GM12878 (cell line): ENCODE results near the gene DENND4C. TPM values are rescaled to one million over a fixed set of nuclear protein-coding genes. Genes with fewer than 3 reads are reported as not detected.
A peak's percentile ranks its signal among the peaks of the same experiment; 100 is the strongest.

Experiments
- ATAC-seq: fragments of 200-7000 bp; cut with Tn5 transposase; 3 replicates; pipeline ENCODE4 v1.9.1; 2020; ENCODE audit warnings: mild to moderate bottlenecking, moderate library complexity
- BruUV-seq: library from RNA; stranded (reverse); fragments of 400-500 nt; replicated peaks from 2 replicates; lab custom pipeline; 2021; lab: Mats Ljungman, UMichigan
- CTCF ChIA-PET: fragments of 300-600 bp; sonication (Branson Sonifier 250); formaldehyde crosslinking; extraction: SDS; loops from one replicate; lab custom pipeline; 2021; ENCODE audit warnings: inconsistent platforms; lab: Yijun Ruan, JAX
- POLR2A ChIA-PET: fragments of 350-600 bp; formaldehyde crosslinking; extraction: SDS; loops from one replicate; lab custom pipeline; 2021; ENCODE audit warnings: inconsistent platforms; lab: Charles Lee
- RAD21 ChIA-PET: fragments of 300-600 bp; sonication (Branson Sonifier 250); formaldehyde crosslinking; loops from one replicate; lab custom pipeline; 2023; ENCODE audit warnings: antibody characterized with exemption; ENCODE audit not compliant: unreplicated experiment; lab: Charles Lee
- SMC1A ChIA-PET: fragments of 300-600 bp; sonication (Branson Sonifier 250); formaldehyde crosslinking; loops from one replicate; lab custom pipeline; 2023; ENCODE audit not compliant: unreplicated experiment, uncharacterized antibody; lab: Charles Lee
- DNase-seq: peaks from one replicate; pipeline ENCODE4 v3.0.0-alpha.2; 2011; ENCODE audit warnings: low read depth, low spot score
- FAIRE-seq: peaks from 3 replicates; lab custom pipeline; 2011; peaks lifted over from hg19 to GRCh38; lab: Jason Lieb, UNC
- H2AFZ ChIP-seq: 2 replicates; pipeline ENCODE4 v1.6.0; 2011; ENCODE audit warnings: low read depth, low read length, control low read depth; ENCODE audit not compliant: control insufficient read depth
- H3K27ac ChIP-seq: 2 replicates; pipeline ENCODE4 v1.5.1; 2011; ENCODE audit warnings: control low read depth; ENCODE audit not compliant: control insufficient read depth, insufficient read depth
- H3K27me3 ChIP-seq, 2 experiments: replicated peaks in 1 of 2; 2 replicates each; pipeline versions ENCODE4 v1.6.0 to v1.6.1; 2011; ENCODE audit warnings: low read length in 1 of 2; ENCODE audit not compliant: control insufficient read depth in 2 of 2, insufficient read depth in 2 of 2
- H3K36me3 ChIP-seq, 2 experiments: 2 replicates each; pipeline ENCODE4 v1.5.1; 2011; ENCODE audit warnings: low read length in 1 of 2; ENCODE audit not compliant: control insufficient read depth in 2 of 2, insufficient read depth in 2 of 2
- H3K4me1 ChIP-seq: 2 replicates; pipeline ENCODE4 v1.6.1; 2011; ENCODE audit warnings: mild to moderate bottlenecking, low read length, moderate library complexity, mixed read lengths; ENCODE audit not compliant: control insufficient read depth, insufficient read depth
- H3K4me2 ChIP-seq: 2 replicates; pipeline ENCODE4 v1.6.0; 2011; ENCODE audit warnings: control low read depth; ENCODE audit not compliant: control insufficient read depth, insufficient read depth
- H3K4me3 ChIP-seq: fragments of 200-600 bp; sonication (generic); 2 replicates; pipeline ENCODE4 v1.5.1; 2016
- H3K79me2 ChIP-seq: 2 replicates; pipeline ENCODE4 v1.6.0; 2011; ENCODE audit warnings: low read length; ENCODE audit not compliant: control insufficient read depth, insufficient read depth
- H3K9ac ChIP-seq: 2 replicates; pipeline ENCODE4 v1.8.0; 2011; ENCODE audit warnings: low read length, control low read depth, mixed read lengths; ENCODE audit not compliant: control insufficient read depth, insufficient read depth
- H3K9me3 ChIP-seq: replicated peaks from 3 replicates; pipeline ENCODE4 v1.5.1; 2011; ENCODE audit warnings: mild to moderate bottlenecking, low read length; ENCODE audit not compliant: control insufficient read depth, insufficient read depth
- H4K20me1 ChIP-seq: 2 replicates; pipeline ENCODE4 v1.6.0; 2011; ENCODE audit not compliant: control insufficient read depth, insufficient read depth
- BCLAF1 ChIP-seq: fragments of 450-650 bp; IDR thresholded peaks from 2 replicates; pipeline ENCODE4 v1.6.1; 2017; ENCODE audit warnings: antibody characterized with exemption, mild to moderate bottlenecking, moderate library complexity
- ZBTB40 ChIP-seq: fragments of 450-650 bp; IDR thresholded peaks from 2 replicates; pipeline ENCODE4 v1.6.1; 2016; ENCODE audit warnings: mild to moderate bottlenecking, moderate library complexity, borderline replicate concordance
- WGBS: methylation state at CpG from one replicate; pipeline ENCODE4 v1.1.6; 2016; ENCODE audit warnings: low lambda C conversion rate; ENCODE audit not compliant: insufficient replicate concordance, insufficient coverage; ENCODE audit errors: missing lambda C conversion rate; 5-methylcytosine and 5-hydroxymethylcytosine counted together
- in situ Hi-C: fragments of 300-500 bp; cut with MboI; formaldehyde crosslinking; loops from 9 replicates; pipeline ENCODE4 v1.14.3; 2018; ENCODE audit warnings: mixed read lengths
- intact Hi-C: fragments of 100-400 bp; cut with micrococcal nuclease; formaldehyde crosslinking; loops from one replicate; pipeline ENCODE4 v1.14.2; 2022; ENCODE audit not compliant: unreplicated experiment
- polyA plus RNA-seq, 11 experiments: library from polyadenylated mRNA; depleted of rRNA in 4 of 11; unstranded in 6 of 11; stranded (reverse) in 5 of 11; fragments of >200 nt; fragmentation: Nextera tagmentation in 4 of 11; fragmentation: Illumina TruSeq in 1 of 11; extraction: Ambion mirVana in 4 of 11; extraction: Trizol in 1 of 11; gene quantifications; 1 replicate in 1 of 11; 2 replicates in 10 of 11; pipeline versions ENCODE4 v1.2.1 to v1.2.3, GENCODE V29; 2011 to 2016; ENCODE audit warnings: inconsistent platforms in 2 of 11, missing spikeins in 2 of 11, low read depth in 1 of 11
- total RNA-seq, 4 experiments: library from RNA; depleted of rRNA in 3 of 4; stranded (reverse); fragments of >200 nt in 3 of 4; fragmentation: Illumina TruSeq in 1 of 4; extraction: Trizol in 1 of 4; gene quantifications; 2 replicates each; pipeline versions ENCODE4 v1.2.1 to v1.2.3, GENCODE V29; 2013 to 2021

DENND4C gene
- total and polyA plus RNA-seq, 10 of the 15 experiments (the other 5 are each of a cell fraction or from before 2014, with no cell fraction given) = 8.2 to 49.3 (median 24.7) TPM

GRCh38 chr9:19310246-19310645 is 79.8 kb downstream of the DENND4C start:
- ATAC-seq (no peak), FAIRE-seq (no peak), DNase-seq (no peak)
- 100% methylated on average over 1 of the region's 1 CpG for WGBS
- TF ChIP-seq BCLAF1 = no peak
- peak; percentile 79 for TF ChIP-seq ZBTB40
- Histone ChIP-seq H3K36me3 (peaks cover 0 to 2% of the 10 kb centered on the region in 2 experiments; a peak in 1 of 4 replicates), H4K20me1 (no peaks in the 10 kb centered on the region), H3K27me3 (no peaks in the 10 kb centered on the region), H3K4me1 (no peaks in the 10 kb centered on the region), H3K9me3 (no peaks in the 10 kb centered on the region), H3K4me3 (no peak overlapping the region), H3K4me2 (no peak overlapping the region), H3K27ac (no peak overlapping the region), H2AFZ (no peak overlapping the region), H3K79me2 (no peaks in the 10 kb centered on the region; the same call in 1 of the 2 replicates), H3K9ac (no peak overlapping the region)
- ChIA-PET SMC1A (interaction anchor here (0.6 kb wide), 1 partner anchor 64 kb away, joined by 3 read pairs; no protein-coding TSS in a partner anchor), POLR2A (interaction anchor here (0.6 kb wide), 1 partner anchor 49 kb away, joined by 3 read pairs; no protein-coding TSS in a partner anchor), RAD21 (no interaction called here), CTCF (interaction anchor here (1.4 kb wide), 1 partner anchor 29 kb away, joined by 4 read pairs; no protein-coding TSS in a partner anchor)
- in situ Hi-C loops = no loop called here
- no TSS peak for BruUV-seq
- intact Hi-C loops = no loop called here
